Non-pigmented ciliary epithelial cell (primary cell): ENCODE measurements around the gene AP1AR.

ENCODE experiments used
- DNase-seq: peaks from one replicate; pipeline ENCODE4 v3.0.0-alpha.2; 2010; ENCODE audit warnings: low read depth

AP1AR gene

DNA sequence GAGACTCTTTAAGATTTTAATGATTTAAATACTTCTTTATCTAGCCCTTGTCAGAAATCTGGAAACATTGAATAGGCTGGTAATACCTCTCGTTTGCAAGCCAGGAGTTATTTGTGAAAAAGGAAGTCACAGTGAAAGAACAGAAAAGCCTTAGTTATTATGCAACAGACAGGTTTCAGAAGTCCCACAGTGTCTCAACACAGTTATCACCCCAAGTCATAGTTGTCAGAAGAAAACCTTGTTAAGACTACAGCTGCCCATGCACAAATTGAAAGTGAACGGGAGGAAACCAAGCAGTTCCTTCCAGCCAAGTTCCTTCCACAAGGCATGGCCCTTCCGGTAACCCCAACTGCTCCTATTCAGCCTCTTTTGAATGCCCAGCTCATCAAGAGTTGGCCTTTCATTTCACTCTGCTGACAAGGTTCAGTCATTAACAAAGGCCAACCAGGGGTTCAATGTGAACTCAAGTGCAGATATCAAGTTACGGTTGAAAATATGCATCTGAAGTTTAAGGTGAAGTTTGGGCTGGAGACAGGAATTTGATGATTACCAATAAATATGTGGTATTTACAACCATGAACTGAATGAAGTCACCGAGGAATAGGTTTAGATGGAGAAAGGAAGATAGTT, 81.1 kb downstream of the AP1AR start:
- no peak for DNase-seq

DNA sequence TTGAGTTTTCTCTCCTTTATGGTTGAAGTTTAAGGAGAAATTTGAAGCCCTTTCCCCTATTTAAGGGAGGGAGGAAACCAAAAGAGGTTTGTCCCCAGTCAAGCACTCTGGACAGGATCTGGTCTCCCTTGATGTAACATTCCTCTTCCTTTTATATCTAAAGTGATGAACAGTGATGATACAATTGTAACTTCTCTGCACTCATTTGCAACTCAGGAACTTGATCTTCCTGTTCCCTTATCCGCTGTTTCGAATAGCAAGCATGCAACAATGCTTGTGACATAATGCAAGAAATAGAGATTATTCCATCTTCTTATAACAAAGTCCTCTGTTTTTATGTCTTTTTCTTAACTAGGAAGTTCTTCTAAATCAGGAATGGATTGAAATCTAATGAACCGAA, 83.9 kb downstream of the AP1AR start:
- no peak for DNase-seq

DNA sequence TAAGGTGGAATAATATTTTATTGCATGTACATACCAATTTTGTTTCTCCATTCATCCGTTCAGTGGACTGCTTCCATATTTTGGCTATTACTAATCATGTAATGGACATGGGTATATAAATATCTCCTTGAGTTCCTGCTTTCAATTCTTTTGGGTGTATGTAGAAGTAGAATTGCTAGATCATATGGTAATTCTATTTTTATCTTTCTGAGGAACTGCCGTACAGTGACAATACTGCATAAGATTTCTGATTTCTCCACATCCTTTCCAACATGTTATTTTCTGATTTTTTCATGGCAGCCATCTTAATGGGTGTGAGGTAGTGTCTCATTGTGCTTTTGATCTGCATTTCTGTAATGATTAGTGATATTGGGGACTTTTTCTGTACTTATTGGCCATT, 84.8 kb downstream of the AP1AR start:
- DNase-seq = no peak

DNA sequence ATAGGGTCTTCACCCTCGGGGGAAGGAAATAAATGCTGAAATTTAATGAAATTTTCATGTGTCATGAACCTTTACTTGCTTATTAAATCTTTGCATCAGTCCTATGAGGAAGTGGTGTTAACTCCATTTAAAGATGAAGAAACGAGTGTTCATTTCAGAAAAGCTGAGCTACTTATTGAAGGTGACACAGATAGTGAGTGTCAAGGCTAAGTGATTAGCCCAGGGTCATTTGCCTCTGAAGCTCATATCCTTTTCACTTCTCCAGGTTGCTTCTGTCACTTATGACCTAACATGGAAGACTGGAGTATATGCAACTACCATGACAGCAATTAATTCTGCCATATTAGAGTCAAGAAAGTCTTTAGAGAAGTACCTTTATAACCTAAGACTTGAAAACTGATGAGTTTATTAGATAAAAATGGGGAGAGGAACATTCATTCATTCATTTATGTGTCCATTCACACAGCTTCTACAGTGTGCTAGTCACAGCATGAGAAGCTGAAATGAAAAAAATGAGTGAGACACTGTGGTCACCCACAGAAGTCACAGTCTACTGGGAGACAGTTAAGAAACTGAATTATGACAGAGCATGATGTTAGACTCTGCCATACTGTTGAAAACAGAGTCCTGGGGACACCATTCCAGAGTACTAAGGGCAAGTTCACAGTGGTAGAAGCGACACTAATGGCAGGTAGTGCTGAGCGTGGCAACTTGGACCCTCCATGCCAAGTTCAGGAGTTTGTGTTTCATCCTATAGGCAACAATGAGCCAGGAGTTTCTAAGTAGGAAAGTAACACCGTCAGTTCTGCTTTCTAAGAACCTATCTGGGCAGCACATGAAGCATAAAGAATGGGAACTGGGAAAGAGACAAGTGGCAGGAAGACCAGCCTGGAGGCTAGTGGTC, 86.9 kb downstream of the AP1AR start:
- DNase-seq = no peak
